ENCODE data around the gene ZNF341.

DNA sequence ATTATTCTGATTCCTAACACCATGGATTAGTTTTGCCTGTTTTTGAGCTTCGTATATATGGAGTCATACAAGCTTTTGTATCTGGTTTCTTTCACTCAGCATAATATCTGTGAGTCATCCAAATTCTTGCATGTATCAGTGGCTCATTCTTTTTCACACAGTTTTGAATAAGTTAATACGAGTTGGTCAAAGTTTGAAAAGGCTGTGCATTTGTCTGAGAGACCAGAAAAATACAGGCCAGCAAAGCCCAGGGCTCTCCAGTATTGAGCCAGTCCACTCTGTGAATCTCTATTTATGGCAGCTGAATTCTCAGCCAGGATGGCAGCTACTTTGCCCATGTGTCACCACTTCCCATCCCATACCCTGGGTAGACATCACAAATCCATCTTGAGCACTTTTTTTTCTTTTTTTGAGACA, 72.1 kb downstream of the ZNF341 start:
- TF ChIP-seq, protein P1, sequence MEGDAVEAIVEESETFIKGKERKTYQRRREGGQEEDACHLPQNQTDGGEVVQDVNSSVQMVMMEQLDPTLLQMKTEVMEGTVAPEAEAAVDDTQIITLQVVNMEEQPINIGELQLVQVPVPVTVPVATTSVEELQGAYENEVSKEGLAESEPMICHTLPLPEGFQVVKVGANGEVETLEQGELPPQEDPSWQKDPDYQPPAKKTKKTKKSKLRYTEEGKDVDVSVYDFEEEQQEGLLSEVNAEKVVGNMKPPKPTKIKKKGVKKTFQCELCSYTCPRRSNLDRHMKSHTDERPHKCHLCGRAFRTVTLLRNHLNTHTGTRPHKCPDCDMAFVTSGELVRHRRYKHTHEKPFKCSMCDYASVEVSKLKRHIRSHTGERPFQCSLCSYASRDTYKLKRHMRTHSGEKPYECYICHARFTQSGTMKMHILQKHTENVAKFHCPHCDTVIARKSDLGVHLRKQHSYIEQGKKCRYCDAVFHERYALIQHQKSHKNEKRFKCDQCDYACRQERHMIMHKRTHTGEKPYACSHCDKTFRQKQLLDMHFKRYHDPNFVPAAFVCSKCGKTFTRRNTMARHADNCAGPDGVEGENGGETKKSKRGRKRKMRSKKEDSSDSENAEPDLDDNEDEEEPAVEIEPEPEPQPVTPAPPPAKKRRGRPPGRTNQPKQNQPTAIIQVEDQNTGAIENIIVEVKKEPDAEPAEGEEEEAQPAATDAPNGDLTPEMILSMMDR (IDR thresholded peaks at IDR 0.05) = no peak
- TF ChIP-seq POLR2AphosphoS5 (IDR thresholded peaks at IDR 0.05; ENCODE audit: low read depth, low read length) (no peak), SIN3A (IDR thresholded peaks at IDR 0.05; ENCODE audit: borderline replicate concordance, insufficient read depth, low read depth, low read length) (no peak), TCF7L2 (IDR thresholded peaks at IDR 0.05; ENCODE audit: low read depth, low read length) (no peak)
- TF ChIP-seq, protein P2, sequence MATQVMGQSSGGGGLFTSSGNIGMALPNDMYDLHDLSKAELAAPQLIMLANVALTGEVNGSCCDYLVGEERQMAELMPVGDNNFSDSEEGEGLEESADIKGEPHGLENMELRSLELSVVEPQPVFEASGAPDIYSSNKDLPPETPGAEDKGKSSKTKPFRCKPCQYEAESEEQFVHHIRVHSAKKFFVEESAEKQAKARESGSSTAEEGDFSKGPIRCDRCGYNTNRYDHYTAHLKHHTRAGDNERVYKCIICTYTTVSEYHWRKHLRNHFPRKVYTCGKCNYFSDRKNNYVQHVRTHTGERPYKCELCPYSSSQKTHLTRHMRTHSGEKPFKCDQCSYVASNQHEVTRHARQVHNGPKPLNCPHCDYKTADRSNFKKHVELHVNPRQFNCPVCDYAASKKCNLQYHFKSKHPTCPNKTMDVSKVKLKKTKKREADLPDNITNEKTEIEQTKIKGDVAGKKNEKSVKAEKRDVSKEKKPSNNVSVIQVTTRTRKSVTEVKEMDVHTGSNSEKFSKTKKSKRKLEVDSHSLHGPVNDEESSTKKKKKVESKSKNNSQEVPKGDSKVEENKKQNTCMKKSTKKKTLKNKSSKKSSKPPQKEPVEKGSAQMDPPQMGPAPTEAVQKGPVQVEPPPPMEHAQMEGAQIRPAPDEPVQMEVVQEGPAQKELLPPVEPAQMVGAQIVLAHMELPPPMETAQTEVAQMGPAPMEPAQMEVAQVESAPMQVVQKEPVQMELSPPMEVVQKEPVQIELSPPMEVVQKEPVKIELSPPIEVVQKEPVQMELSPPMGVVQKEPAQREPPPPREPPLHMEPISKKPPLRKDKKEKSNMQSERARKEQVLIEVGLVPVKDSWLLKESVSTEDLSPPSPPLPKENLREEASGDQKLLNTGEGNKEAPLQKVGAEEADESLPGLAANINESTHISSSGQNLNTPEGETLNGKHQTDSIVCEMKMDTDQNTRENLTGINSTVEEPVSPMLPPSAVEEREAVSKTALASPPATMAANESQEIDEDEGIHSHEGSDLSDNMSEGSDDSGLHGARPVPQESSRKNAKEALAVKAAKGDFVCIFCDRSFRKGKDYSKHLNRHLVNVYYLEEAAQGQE (IDR thresholded peaks at IDR 0.05; ENCODE audit: insufficient read depth in 1 of 2, low read depth in 2 of 2, low read length in 1 of 2) = no peak
